PFSK-1 (cell line): ENCODE measurements around the gene CD200.

Source experiments
- FOXP2 ChIP-seq: optimal IDR thresholded peaks from 2 replicates; pipeline ENCODE3; 2011; ENCODE audit warnings: borderline replicate concordance, control low read depth, inconsistent platforms; ENCODE audit not compliant: insufficient read depth; ENCODE audit errors: extremely low read length, extremely low read depth
- TAF1 ChIP-seq: IDR thresholded peaks from 2 replicates; pipeline ENCODE4 v1.6.1; 2012; ENCODE audit warnings: low read length, control low read depth, borderline replicate concordance; ENCODE audit not compliant: insufficient read depth

DNA sequence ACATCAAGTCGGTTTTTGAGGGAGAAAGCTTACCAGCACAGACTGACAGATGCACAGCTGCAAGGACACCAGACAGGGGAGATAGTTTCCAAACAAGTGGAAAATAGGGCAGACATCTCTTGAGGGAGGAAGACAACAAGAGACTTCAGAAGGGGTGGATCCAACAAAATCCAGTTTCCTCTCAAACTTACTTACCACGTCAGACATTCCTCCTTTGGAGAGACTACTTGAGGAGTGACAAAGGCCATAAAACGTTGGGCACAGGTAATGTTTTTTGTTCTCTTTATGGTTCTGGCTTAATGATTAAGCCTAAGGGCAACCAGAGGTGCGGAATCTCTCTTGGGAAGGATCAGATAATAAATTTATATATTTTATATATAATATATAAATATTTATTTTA is 76.1 kb downstream of the CD200 start:
- TF ChIP-seq TAF1 = no peak
- no peak for TF ChIP-seq FOXP2
